Heart left ventricle (tissue), 13 donors: ENCODE results near the gene NOX3.

Experiments used
- CTCF ChIP-seq, 12 donors: fragments of 200-600 bp; sonication (generic) in 4 of 12; IDR thresholded peaks; one replicate each; pipeline versions ENCODE4 v1.5.0 to v1.8.0; 2018 to 2022; ENCODE audit warnings: antibody characterized with exemption in 12 of 12, mild to moderate bottlenecking in 5 of 12
- POLR2A ChIP-seq, 2 donors: fragments of 450-650 bp; IDR thresholded peaks; one replicate each; pipeline ENCODE4 v1.6.1; 2017; ENCODE audit warnings: antibody characterized with exemption in 2 of 2, mild to moderate bottlenecking in 2 of 2, moderate library complexity in 2 of 2
- donor health status: ischemic (EF 13 %, LVEDD 7.1; RV severe dilation, severe dysfunction).
- donor health status: DM: no; HTN: yes; CAD: no.
- donor health status: DM: no; HTN: no; CAD: no.
- donor health status: ischemic (EF 25% LVEDD 6.9; RV normal size, moderate dysfunction).
- donor health status: ischemic (EF 25% LVEDD 5.7; RV mildly dilated, moderate dysfunction).
- donor health status: ischemic (EF 35%, LVEDD 5.7; RV mildly dilated, moderate dysfunction).
- donor health status: nonischemic (EF 11% LVEDD 7.7; RV severe dilation, severe dysfunction).
- donor health status: DM: yes; HTN: yes; CAD: no.
- donor health status: PGD.
- donor health status: ischemic (EF 29% LVEDD 5.4; RV normal size, mild dysfunction).
- donor health status: nonischemic (EF 23%, LVEDD 6.1; RV moderate dilation, normal function).

- TF ChIP-seq CTCF (IDR thresholded peaks at IDR 0.05) (no peak), POLR2A (IDR thresholded peaks at IDR 0.05) (no peak)
Measured at GRCh38 chr6:155429321-155429893, 26.2 kb downstream of the NOX3 start.
